HG03060 (cell line): ENCODE measurements around the gene GAB2.
"Not testable (repeated sequence)": the region's sequence is repeated elsewhere in the genome, so short reads cannot be mapped to it uniquely, and the experiment has no call there.

Experiments
- ATAC-seq: cut with Tn5 transposase; IDR thresholded peaks from one replicate; pipeline ENCODE4 v1.9.1; 2021; ENCODE audit warnings: low read depth, moderate number of reproducible peaks; ENCODE audit not compliant: unreplicated experiment

Gene GAB2

GRCh38 chr11:78196661-78197091, 220.9 kb downstream of the GAB2 start:
- ATAC-seq, result no peak

DNA sequence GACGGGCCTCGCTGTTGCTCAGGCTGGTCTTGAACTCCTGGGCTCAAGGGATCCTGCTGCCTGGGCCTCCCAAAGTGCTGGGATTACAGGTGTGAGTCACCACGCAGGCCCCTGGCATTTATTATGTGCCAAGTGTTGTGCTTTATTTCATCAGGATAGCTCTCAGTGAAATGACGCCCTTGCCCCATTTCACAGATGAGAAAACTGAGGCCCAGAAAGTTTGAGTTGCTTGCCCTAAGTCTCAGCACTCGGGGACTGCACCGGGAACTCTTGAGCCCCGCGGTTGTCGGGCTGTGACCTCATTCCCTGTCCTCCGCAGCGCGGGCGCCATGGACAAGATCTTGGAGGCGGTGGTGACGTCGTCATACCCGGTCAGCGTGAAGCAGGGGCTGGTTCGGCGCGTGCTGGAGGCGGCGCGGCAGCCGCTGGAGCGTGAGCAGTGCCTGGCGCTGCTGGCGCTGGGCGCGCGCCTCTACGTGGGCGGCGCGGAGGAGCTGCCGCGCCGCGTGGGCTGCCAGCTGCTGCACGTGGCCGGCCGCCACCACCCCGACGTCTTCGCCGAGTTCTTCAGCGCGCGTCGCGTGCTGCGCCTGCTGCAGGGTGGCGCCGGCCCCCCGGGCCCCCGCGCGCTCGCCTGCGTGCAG, 221.6 kb downstream of the GAB2 start:
- no peak for ATAC-seq

- ATAC-seq, result no peak
These were observed 223.1 kb downstream of the GAB2 start for GRCh38 chr11:78194490-78194889.

GRCh38 chr11:78193806-78194205, 223.8 kb downstream of the GAB2 start:
- no peak for ATAC-seq

- ATAC-seq, result no peak
These were observed 224.7 kb downstream of the GAB2 start for GRCh38 chr11:78192911-78193351.

GRCh38 chr11:78192223-78192719, 225.3 kb downstream of the GAB2 start:
- ATAC-seq, result no peak

DNA sequence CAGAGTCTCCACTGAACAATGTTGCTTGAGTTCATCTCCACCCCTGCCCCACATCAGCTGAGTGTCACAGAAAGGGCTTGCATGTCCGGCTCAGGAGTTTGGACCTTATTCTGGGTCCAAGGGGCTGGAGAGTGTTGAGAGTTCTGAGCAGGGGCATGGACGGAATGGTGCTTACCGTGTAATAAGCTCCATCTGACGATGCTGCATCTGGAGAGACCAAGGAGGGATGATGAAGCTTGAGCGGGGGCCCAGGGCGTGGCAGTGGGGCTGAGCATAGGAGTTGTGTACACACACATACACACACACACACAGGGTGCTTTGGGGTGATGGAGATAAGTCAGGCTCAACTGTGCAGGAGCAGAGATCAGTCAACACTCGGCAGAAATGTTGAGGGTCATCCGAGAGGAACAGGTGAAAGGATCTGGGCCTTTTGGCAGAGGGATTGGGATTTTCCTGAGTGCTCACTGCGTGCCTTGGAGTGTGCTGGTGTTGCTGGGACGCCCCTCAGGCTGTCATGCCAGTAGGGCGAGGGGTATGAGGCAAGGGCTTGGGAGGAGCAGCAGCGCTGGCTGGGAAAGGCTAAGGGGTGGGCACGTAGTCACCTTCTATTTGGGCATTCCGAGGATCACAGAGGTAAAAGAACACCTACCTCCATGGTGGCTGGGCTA, 226.6 kb downstream of the GAB2 start:
- ATAC-seq, result no peak

GRCh38 chr11:78190374-78190773, 227.2 kb downstream of the GAB2 start:
- no peak for ATAC-seq

GRCh38 chr11:78189851-78190250, 227.8 kb downstream of the GAB2 start:
- no peak for ATAC-seq

- no peak for ATAC-seq
These were observed 228.4 kb downstream of the GAB2 start for GRCh38 chr11:78189174-78189724.

GRCh38 chr11:78188286-78189173, 229.1 kb downstream of the GAB2 start, which contains the start of the genes KCTD21 and USP35:
Gene KCTD21, minus strand, starts transcription at chr11:78188626. Its CDS starts 14,072 bp downstream, at chr11:78174554.
Gene USP35, plus strand, starts transcription at chr11:78188919. Its CDS starts 7,327 bp downstream, at chr11:78196246.
- peak; percentile 90 for ATAC-seq

- no peak for ATAC-seq
These were observed 230.0 kb downstream of the GAB2 start for GRCh38 chr11:78187366-78188285.

DNA sequence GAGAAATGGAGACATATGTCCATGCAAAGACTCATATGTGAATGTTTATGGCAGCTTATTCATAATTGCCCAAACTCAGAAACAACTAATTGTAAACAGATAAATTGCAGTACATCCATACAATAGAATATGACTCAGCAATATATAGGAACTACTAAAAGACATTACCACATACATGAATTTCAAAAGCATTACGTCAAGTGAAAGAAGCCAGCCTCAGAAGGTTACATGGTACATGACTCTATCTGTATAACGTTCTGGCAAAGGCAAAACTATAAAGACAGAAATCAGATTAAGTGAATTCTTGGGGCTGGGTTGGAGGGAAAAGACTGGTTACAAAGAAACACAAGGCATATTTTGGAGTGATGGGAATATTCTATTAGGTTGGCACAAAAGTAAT, 236.4 kb downstream of the GAB2 start:
- no peak for ATAC-seq

- no peak for ATAC-seq
These were observed 236.9 kb downstream of the GAB2 start for GRCh38 chr11:78180751-78181150.

GRCh38 chr11:78179459-78180071, 238.1 kb downstream of the GAB2 start:
- ATAC-seq, result no peak

- no peak for ATAC-seq
These were observed 240.4 kb downstream of the GAB2 start for GRCh38 chr11:78177216-78177615.

GRCh38 chr11:78176605-78177141, 240.9 kb downstream of the GAB2 start:
- no peak for ATAC-seq

DNA sequence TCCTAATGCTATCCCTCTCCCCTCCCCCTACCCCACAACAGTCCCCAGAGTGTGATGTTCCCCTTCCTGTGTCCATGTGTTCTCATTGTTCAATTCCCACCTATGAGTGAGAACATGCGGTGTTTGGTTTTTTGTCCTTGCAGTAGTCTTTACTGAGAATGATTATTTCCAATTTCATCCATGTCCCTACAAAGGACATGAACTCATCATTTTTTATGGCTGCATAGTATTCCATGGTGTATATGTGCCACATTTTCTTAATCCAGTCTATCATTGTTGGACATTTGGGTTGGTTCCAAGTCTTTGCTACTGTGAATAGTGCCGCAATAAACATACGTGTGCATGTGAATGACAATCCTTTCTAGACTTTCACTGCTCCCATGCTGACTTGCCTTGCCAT, 241.8 kb downstream of the GAB2 start:
- ATAC-seq, result not testable (repeated sequence)

DNA sequence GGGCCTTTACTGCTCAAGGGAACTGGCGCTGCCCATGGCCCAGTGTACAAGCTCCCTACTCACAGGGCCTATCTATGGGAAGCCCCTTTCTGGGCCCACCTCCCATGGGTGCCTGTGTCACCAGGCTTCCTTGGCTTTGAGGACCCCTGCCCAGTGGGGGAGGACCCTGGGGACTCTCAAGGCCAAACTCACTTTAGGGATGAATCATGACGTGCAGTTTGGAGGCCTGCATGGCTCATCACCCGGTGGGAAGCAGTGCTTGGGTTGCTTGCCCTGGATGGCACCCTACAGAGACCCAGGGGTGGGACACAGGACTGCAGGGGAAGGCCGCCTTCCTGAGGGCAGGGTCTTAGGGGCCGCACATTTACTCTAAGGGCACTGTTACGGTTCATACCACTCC, 245.7 kb downstream of the GAB2 start:
- no peak for ATAC-seq
